HG02852 (cell line): ENCODE measurements around the gene HOXB6.

Experiments
- ATAC-seq: cut with Tn5 transposase; IDR thresholded peaks from one replicate; pipeline ENCODE4 v1.9.1; 2021; ENCODE audit warnings: mild to moderate bottlenecking, moderate library complexity; ENCODE audit not compliant: unreplicated experiment

HOXB6 gene

GRCh38 chr17:48568499-48569239 lies 36.1 kb downstream of the HOXB6 start:
- ATAC-seq: no peak

GRCh38 chr17:48567646-48568354 lies 37.0 kb downstream of the HOXB6 start:
- no peak for ATAC-seq

- ATAC-seq: no peak
These were observed 37.6 kb downstream of the HOXB6 start for GRCh38 chr17:48567209-48567608.

- ATAC-seq: no peak
These were observed 38.1 kb downstream of the HOXB6 start for GRCh38 chr17:48566717-48567116.

- ATAC-seq: no peak
These were observed 38.7 kb downstream of the HOXB6 start for GRCh38 chr17:48565925-48566710.

- no peak for ATAC-seq
These were observed 39.7 kb downstream of the HOXB6 start for GRCh38 chr17:48565022-48565554.

- no peak for ATAC-seq
These were observed 40.4 kb downstream of the HOXB6 start for GRCh38 chr17:48564188-48565021.

GRCh38 chr17:48563867-48564187 lies 41.0 kb downstream of the HOXB6 start:
- no peak for ATAC-seq

- ATAC-seq: no peak
These were observed 41.4 kb downstream of the HOXB6 start for GRCh38 chr17:48563385-48563838.

- ATAC-seq: no peak
These were observed 41.9 kb downstream of the HOXB6 start for GRCh38 chr17:48562934-48563333.

- no peak for ATAC-seq
These were observed 42.6 kb downstream of the HOXB6 start for GRCh38 chr17:48561884-48562810.

GRCh38 chr17:48559840-48560817 lies 44.7 kb downstream of the HOXB6 start:
- ATAC-seq: no peak

GRCh38 chr17:48559122-48559839 lies 45.5 kb downstream of the HOXB6 start:
- no peak for ATAC-seq

GRCh38 chr17:48558831-48559121 lies 46.0 kb downstream of the HOXB6 start:
- no peak for ATAC-seq

- no peak for ATAC-seq
These were observed 46.5 kb downstream of the HOXB6 start for GRCh38 chr17:48558057-48558830.

- ATAC-seq: no peak
These were observed 48.0 kb downstream of the HOXB6 start for GRCh38 chr17:48556576-48557401.
